ENCODE results near the gene SYT15.
"Not testable (repeated sequence)": the region's sequence is repeated elsewhere in the genome, so short reads cannot be mapped to it uniquely, and the experiment has no call there.

The SYT15 gene

GRCh38 chr10:46578474-46579178 is at the start of gene SYT15:
Gene SYT15 (plus strand): TSS chr10:46579128. CDS start chr10:46579169, 41 bp downstream.
- not testable (repeated sequence) for DNase-seq

- not testable (repeated sequence) for DNase-seq
These were observed 49.2 kb upstream of the SYT15 start for GRCh38 chr10:46529742-46530141.

- DNase-seq = peak; percentile 68
These were observed 48.4 kb upstream of the SYT15 start for GRCh38 chr10:46530249-46531186.

GRCh38 chr10:46532256-46532655 is 46.7 kb upstream of the SYT15 start:
- not testable (repeated sequence) for DNase-seq

GRCh38 chr10:46534828-46535524 is 44.0 kb upstream of the SYT15 start:
- DNase-seq = no peak

GRCh38 chr10:46536171-46536570 is 42.8 kb upstream of the SYT15 start:
- no peak for DNase-seq

- DNase-seq = no peak
These were observed 42.1 kb upstream of the SYT15 start for GRCh38 chr10:46536781-46537180.

GRCh38 chr10:46537309-46537708 is 41.6 kb upstream of the SYT15 start:
- no peak for DNase-seq

GRCh38 chr10:46538155-46538554 is 40.8 kb upstream of the SYT15 start:
- DNase-seq = no peak

GRCh38 chr10:46538717-46539426 is 40.1 kb upstream of the SYT15 start:
- no peak for DNase-seq

GRCh38 chr10:46539596-46540411 is 39.1 kb upstream of the SYT15 start:
- DNase-seq = peak; percentile 45

- no peak for DNase-seq
These were observed 38.4 kb upstream of the SYT15 start for GRCh38 chr10:46540412-46541016.

- no peak for DNase-seq
These were observed 37.8 kb upstream of the SYT15 start for GRCh38 chr10:46541017-46541661.

- no peak for DNase-seq
These were observed 37.0 kb upstream of the SYT15 start for GRCh38 chr10:46541735-46542566.

- no peak for DNase-seq
These were observed 36.1 kb upstream of the SYT15 start for GRCh38 chr10:46542567-46543465.

- no peak for DNase-seq
These were observed 35.2 kb upstream of the SYT15 start for GRCh38 chr10:46543466-46544377.

- DNase-seq = peak; percentile 39
These were observed 33.7 kb upstream of the SYT15 start for GRCh38 chr10:46544989-46545791.
